B cell (primary cell): ENCODE results near the gene HMBS. TPM values are rescaled to one million over a fixed set of nuclear protein-coding genes. Genes with fewer than 3 reads are reported as not detected.

ENCODE experiments used
- ATAC-seq: fragments of 200-7000 bp; cut with Tn5 transposase; one replicate; pipeline ENCODE4 v1.10.0; 2021; ENCODE audit warnings: low read depth, mild to moderate bottlenecking, moderate number of reproducible peaks, moderate library complexity
- CTCF ChIA-PET: fragments of 350-600 bp; sonication (Branson Sonifier 250); formaldehyde crosslinking; loops from one replicate; lab custom pipeline; 2021; ENCODE audit warnings: antibody characterized with exemption, inconsistent platforms; lab: Charles Lee
- POLR2A ChIA-PET: fragments of 350-600 bp; sonication (Branson Sonifier 250); formaldehyde crosslinking; loops from one replicate; lab custom pipeline; 2021; ENCODE audit warnings: antibody characterized with exemption; lab: Charles Lee
- DNase-seq: peaks from one replicate; pipeline ENCODE4 v3.0.0; 2013
- H2AFZ ChIP-seq: 2 replicates; pipeline ENCODE4 v1.6.1; 2012; ENCODE audit warnings: mild to moderate bottlenecking, low read depth, low read length; ENCODE audit not compliant: insufficient read depth, poor library complexity, severe bottlenecking
- H3K27ac ChIP-seq, 2 donors: 1 replicate in 1 of 2; 2 replicates in 1 of 2; pipeline ENCODE4 v1.5.1; 2012 to 2013; ENCODE audit warnings: low read length in 2 of 2, mild to moderate bottlenecking in 2 of 2, moderate library complexity in 1 of 2
- H3K27me3 ChIP-seq, 4 experiments: fragments of 200-600 bp in 1 of 4; sonication (generic) in 1 of 4; replicated peaks in 1 of 4; 1 replicate in 2 of 4; 2 replicates in 2 of 4; pipeline versions ENCODE4 v1.6.1 to v1.7.0; 2013 to 2016; ENCODE audit warnings: low read length in 3 of 4, mild to moderate bottlenecking in 2 of 4, mixed read lengths in 1 of 4, moderate library complexity in 1 of 4; ENCODE audit not compliant: insufficient read depth in 4 of 4, control insufficient read depth in 3 of 4; ENCODE audit errors: control extremely low read depth in 1 of 4
- H3K36me3 ChIP-seq, 2 experiments: replicated peaks in 1 of 2; 1 replicate in 1 of 2; 2 replicates in 1 of 2; pipeline versions ENCODE4 v1.6.1 to v1.7.1; 2013; ENCODE audit warnings: low read length in 1 of 2; ENCODE audit not compliant: insufficient read depth in 2 of 2, control insufficient read depth in 1 of 2; ENCODE audit errors: control extremely low read depth in 1 of 2, extremely low read depth in 1 of 2
- H3K4me1 ChIP-seq, 2 donors: fragments of 200-600 bp in 1 of 2; sonication (generic) in 1 of 2; 1 replicate in 1 of 2; 2 replicates in 1 of 2; pipeline versions ENCODE4 v1.5.1 to v1.6.1; 2013 to 2017; ENCODE audit warnings: low read length in 2 of 2; ENCODE audit not compliant: control insufficient read depth in 2 of 2, insufficient read depth in 2 of 2
- H3K4me2 ChIP-seq: replicated peaks from 2 replicates; pipeline ENCODE3; 2012; ENCODE audit warnings: mild to moderate bottlenecking, low read depth, low read length; ENCODE audit not compliant: poor library complexity, severe bottlenecking
- H3K4me3 ChIP-seq, 5 experiments: fragments of 200-600 bp in 1 of 5; sonication (generic) in 1 of 5; 1 replicate in 3 of 5; 2 replicates in 2 of 5; pipeline versions ENCODE4 v1.5.1 to v1.7.0; 2011 to 2016; ENCODE audit warnings: low read length in 4 of 5, mild to moderate bottlenecking in 4 of 5, low read depth in 2 of 5, control low read depth in 1 of 5, moderate library complexity in 1 of 5; ENCODE audit not compliant: insufficient read depth in 1 of 5; ENCODE audit errors: control extremely low read depth in 1 of 5, extremely low read depth in 1 of 5
- H3K79me2 ChIP-seq: fragments of 200-600 bp; sonication (generic); one replicate; pipeline ENCODE4 v1.6.0; 2016; ENCODE audit warnings: low read length; ENCODE audit not compliant: control insufficient read depth, insufficient read depth
- H3K9ac ChIP-seq: fragments of 200-600 bp; sonication (generic); 2 replicates; pipeline ENCODE4 v1.6.1; 2017; ENCODE audit warnings: mild to moderate bottlenecking, low read length, moderate library complexity
- H3K9me3 ChIP-seq, 3 donors: one replicate each; pipeline versions ENCODE4 v1.6.1 to v1.7.1; 2013; ENCODE audit warnings: low read length in 2 of 3; ENCODE audit not compliant: control insufficient read depth in 2 of 3, insufficient read depth in 1 of 3; ENCODE audit errors: control extremely low read depth in 1 of 3
- H4K20me1 ChIP-seq: 2 replicates; pipeline ENCODE4 v1.6.0; 2012; ENCODE audit warnings: mild to moderate bottlenecking, low read length; ENCODE audit not compliant: insufficient read depth, control insufficient read depth, poor library complexity, severe bottlenecking
- H3K27ac Mint-ChIP-seq: one replicate; pipeline ENCODE4 v1.8.0; 2021; ENCODE audit warnings: mixed read lengths
- H3K27me3 Mint-ChIP-seq: one replicate; pipeline ENCODE4 v1.8.0; 2021; ENCODE audit warnings: mixed read lengths
- H3K4me1 Mint-ChIP-seq: one replicate; pipeline ENCODE4 v1.8.0; 2021; ENCODE audit warnings: mixed read lengths
- H3K4me3 Mint-ChIP-seq: one replicate; pipeline ENCODE4 v1.8.0; 2021; ENCODE audit warnings: mixed read lengths
- H3K9me3 Mint-ChIP-seq: one replicate; pipeline ENCODE4 v1.8.0; 2022; ENCODE audit warnings: mixed read lengths; ENCODE audit not compliant: insufficient read depth
- CTCF ChIP-seq: fragments of 200-600 bp; IDR thresholded peaks from one replicate; pipeline ENCODE4 v1.8.0; 2022; ENCODE audit warnings: antibody characterized with exemption, mild to moderate bottlenecking
- EZH2 ChIP-seq: IDR thresholded peaks from 2 replicates; pipeline ENCODE4 v1.6.1; 2012; ENCODE audit warnings: borderline replicate concordance, low read depth, mild to moderate bottlenecking, moderate library complexity, low read length; ENCODE audit not compliant: insufficient read depth, poor library complexity, severe bottlenecking
- WGBS: methylation state at CpG from one replicate; pipeline ENCODE4 v1.1.5; 2013; ENCODE audit warnings: missing lambda C conversion rate; ENCODE audit not compliant: insufficient coverage; 5-methylcytosine and 5-hydroxymethylcytosine counted together
- intact Hi-C: fragments of 100-400 bp; cut with micrococcal nuclease; formaldehyde crosslinking; loops from one replicate; pipeline ENCODE4 v1.10.0; 2022
- polyA plus RNA-seq: library from polyadenylated mRNA; depleted of rRNA; stranded (reverse); fragments of >200 nt; gene quantifications from 2 replicates; pipeline ENCODE4 v1.2.3, GENCODE V29; 2012
- total RNA-seq, 2 donors: library from RNA; stranded (reverse); fragments of 120-200 nt in 1 of 2; gene quantifications; 1 replicate in 1 of 2; 2 replicates in 1 of 2; pipeline versions ENCODE4 v1.2.3 to v1.2.4, GENCODE V29; 2013 to 2022

Gene HMBS
- total and polyA plus RNA-seq, 2 donors (not counting 1 experiment from before 2014, with no cell fraction given) = 7.6 to 17.7 TPM

- Histone ChIP-seq H3K27me3 (no peaks in the 10 kb centered on the region), H3K4me1 (peaks cover 27 to 39% of the 10 kb centered on the region in 2 donors), H3K79me2 (peaks cover 18% of the 10 kb centered on the region), H3K27ac (peak overlapping the region in 1 of 2 donors; percentile 91), H3K4me3 (peak overlapping the region; percentile 75 to 100 (median 89)), H3K9me3 (no peaks in the 10 kb centered on the region), H3K9ac (peak overlapping the region; percentile 86), H4K20me1 (peaks cover 6% of the 10 kb centered on the region), H3K4me2 (peak overlapping the region; percentile 88), H2AFZ (peak overlapping the region; percentile 94), H3K36me3 (peaks cover 8 to 21% of the 10 kb centered on the region in 2 experiments)
- H3K27ac Mint-ChIP-seq = peak overlapping the region; percentile 98
- no peak for ATAC-seq
- H3K27me3 Mint-ChIP-seq = no peaks in the 10 kb centered on the region
- DNase-seq = no peak
- TF ChIP-seq EZH2 = no peak
- no peak for TF ChIP-seq CTCF
- peaks cover 59% of the 10 kb centered on the region for H3K4me1 Mint-ChIP-seq
- H3K4me3 Mint-ChIP-seq = peak overlapping the region; percentile 93
- POLR2A ChIA-PET = interaction anchor here (0.6 to 2.0 kb wide), 8 partner anchors 10 to 491 kb away, joined by 3 to 11 read pairs (median 8); partner anchors contain the start of genes HINFP, HMBS, RPS25 and SLC37A4
- under 1% methylated on average over 24 of the region's 29 CpGs for WGBS
- intact Hi-C loops = loop anchor here (1.0 kb wide), 2 partner anchors 16 to 20 kb away; partner anchors contain the start of gene HINFP
- CTCF ChIA-PET = interaction anchor here (0.7 to 1.5 kb wide), 6 partner anchors 16 to 223 kb away, joined by 3 to 9 read pairs (median 4); partner anchors contain the start of genes HMBS, NLRX1 and VPS11
- no peaks in the 10 kb centered on the region for H3K9me3 Mint-ChIP-seq
Observed at GRCh38 chr11:119100994-119101758, 16.5 kb downstream of the HMBS start.
